ENCODE results near the gene KBTBD7. TPM values are rescaled to one million over a fixed set of nuclear protein-coding genes. Genes with fewer than 3 reads are reported as not detected.

KBTBD7 gene
- total and polyA plus RNA-seq, 9 of the 15 experiments (the other 6 are each of a cell fraction or from before 2014, with no cell fraction given), result 1.8 to 4.4 (median 3.3) TPM

DNA sequence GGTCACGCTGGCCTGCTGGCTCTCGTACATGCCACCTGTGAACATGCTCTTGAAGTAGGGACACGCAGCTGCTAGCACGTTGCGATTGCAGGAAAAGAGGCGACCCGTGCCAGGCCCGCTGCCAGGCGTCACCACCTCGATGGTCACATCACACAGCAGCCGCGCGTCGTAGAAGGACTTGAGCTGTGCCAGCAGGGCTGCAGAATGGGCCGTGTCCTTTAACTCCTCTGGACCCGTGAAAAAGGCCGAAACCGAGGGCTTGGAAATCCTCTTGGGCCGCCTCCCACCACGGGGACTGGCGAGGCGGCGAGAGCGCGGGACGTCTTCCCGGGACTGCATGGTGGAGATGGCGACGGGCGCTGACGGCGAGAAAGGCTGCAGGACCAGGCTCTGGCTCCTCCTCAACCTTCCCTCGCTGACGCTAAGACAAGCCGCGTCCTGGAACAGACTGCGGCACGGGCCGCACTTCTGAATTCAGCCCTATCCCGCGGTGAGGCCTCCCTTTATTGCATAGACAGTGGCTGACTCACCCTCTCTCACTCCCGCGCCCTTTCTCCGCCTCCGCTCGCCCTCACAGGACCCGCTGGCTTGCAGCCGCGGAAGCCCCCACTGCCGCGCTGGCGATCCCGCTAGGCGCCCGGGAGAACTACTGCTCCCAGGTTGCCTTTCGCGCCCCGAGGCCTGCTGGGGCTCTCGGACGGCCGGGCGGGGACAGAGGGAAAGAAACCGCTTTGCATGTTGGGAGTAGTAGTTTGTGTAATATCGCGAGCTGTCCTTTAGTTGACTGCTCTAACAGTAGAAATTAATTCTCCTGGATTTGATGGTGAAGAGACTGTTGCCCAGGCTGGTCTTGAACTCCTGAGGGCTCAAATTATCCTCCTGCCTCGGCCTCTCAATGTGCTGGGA is at the start of gene KBTBD7 (continued):
- TF ChIP-seq, protein P1, sequence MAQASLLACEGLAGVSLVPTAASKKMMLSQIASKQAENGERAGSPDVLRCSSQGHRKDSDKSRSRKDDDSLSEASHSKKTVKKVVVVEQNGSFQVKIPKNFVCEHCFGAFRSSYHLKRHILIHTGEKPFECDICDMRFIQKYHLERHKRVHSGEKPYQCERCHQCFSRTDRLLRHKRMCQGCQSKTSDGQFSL (CRISPR knock-in tag; IDR thresholded peaks at IDR 0.05), result no peak
- TF ChIP-seq, protein P1 (tag; IDR thresholded peaks at IDR 0.05), result no peak
- TF ChIP-seq ZNF311 (CRISPR knock-in tag; IDR thresholded peaks at IDR 0.05) (no peak), NEUROD1 (IDR thresholded peaks at IDR 0.05; ENCODE audit: borderline replicate concordance, low read depth, low read length, partially characterized antibody) (no peak), CSDE1 (IDR thresholded peaks at IDR 0.05) (no peak), ELF1 (tag; IDR thresholded peaks at IDR 0.05) (peak; percentile 32; the same call in 1 of the 2 replicates), TEAD1 (CRISPR knock-in tag; IDR thresholded peaks at IDR 0.05) (0 out of 4 replicates have a peak, but pooled peaks have one; percentile 42 to 70), FOXA1 (IDR thresholded peaks at IDR 0.05; ENCODE audit: borderline replicate concordance) (no peak), ZNF384 (IDR thresholded peaks at IDR 0.05; ENCODE audit: low read depth, low read length) (no peak), KDM1A (IDR thresholded peaks at IDR 0.05) (no peak), MCM3 (IDR thresholded peaks at IDR 0.05) (no peak), NFIC (IDR thresholded peaks at IDR 0.05) (peak; percentile 56), BMI1 (IDR thresholded peaks at IDR 0.05; ENCODE audit: low read length) (no peak), PTBP1 (IDR thresholded peaks at IDR 0.05; ENCODE audit: low read depth, low read length) (no peak), NCOA6 (IDR thresholded peaks at IDR 0.05) (no peak), GABPB2 (CRISPR knock-in tag; conservative IDR thresholded peaks at IDR 0.05) (no peak), ZNF79 (CRISPR knock-in tag; IDR thresholded peaks at IDR 0.05; ENCODE audit: low read depth) (no peak), ZBTB1 (CRISPR knock-in tag; IDR thresholded peaks at IDR 0.05; ENCODE audit: borderline replicate concordance, low read depth) (peak; percentile 54; the same call in 1 of the 2 replicates), POLR3A (IDR thresholded peaks at IDR 0.05; ENCODE audit: borderline replicate concordance, extremely low read depth, insufficient read depth, insufficient read length) (no peak), NFRKB (IDR thresholded peaks at IDR 0.05; ENCODE audit: low read depth) (no peak; the same call in 1 of the 2 replicates)
- TF ChIP-seq, protein P2, sequence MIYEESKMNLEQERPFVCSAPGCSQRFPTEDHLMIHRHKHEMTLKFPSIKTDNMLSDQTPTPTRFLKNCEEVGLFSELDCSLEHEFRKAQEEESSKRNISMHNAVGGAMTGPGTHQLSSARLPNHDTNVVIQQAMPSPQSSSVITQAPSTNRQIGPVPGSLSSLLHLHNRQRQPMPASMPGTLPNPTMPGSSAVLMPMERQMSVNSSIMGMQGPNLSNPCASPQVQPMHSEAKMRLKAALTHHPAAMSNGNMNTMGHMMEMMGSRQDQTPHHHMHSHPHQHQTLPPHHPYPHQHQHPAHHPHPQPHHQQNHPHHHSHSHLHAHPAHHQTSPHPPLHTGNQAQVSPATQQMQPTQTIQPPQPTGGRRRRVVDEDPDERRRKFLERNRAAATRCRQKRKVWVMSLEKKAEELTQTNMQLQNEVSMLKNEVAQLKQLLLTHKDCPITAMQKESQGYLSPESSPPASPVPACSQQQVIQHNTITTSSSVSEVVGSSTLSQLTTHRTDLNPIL (CRISPR knock-in tag; IDR thresholded peaks at IDR 0.05), result no peak
- TF ChIP-seq, protein P3, sequence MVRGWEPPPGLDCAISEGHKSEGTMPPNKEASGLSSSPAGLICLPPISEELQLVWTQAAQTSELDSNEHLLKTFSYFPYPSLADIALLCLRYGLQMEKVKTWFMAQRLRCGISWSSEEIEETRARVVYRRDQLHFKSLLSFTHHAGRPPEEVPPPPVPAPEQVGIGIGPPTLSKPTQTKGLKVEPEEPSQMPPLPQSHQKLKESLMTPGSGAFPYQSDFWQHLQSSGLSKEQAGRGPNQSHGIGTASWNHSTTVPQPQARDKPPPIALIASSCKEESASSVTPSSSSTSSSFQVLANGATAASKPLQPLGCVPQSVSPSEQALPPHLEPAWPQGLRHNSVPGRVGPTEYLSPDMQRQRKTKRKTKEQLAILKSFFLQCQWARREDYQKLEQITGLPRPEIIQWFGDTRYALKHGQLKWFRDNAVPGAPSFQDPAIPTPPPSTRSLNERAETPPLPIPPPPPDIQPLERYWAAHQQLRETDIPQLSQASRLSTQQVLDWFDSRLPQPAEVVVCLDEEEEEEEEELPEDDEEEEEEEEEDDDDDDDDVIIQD (CRISPR knock-in tag; IDR thresholded peaks at IDR 0.05), result no peak
- TF ChIP-seq, protein P4, sequence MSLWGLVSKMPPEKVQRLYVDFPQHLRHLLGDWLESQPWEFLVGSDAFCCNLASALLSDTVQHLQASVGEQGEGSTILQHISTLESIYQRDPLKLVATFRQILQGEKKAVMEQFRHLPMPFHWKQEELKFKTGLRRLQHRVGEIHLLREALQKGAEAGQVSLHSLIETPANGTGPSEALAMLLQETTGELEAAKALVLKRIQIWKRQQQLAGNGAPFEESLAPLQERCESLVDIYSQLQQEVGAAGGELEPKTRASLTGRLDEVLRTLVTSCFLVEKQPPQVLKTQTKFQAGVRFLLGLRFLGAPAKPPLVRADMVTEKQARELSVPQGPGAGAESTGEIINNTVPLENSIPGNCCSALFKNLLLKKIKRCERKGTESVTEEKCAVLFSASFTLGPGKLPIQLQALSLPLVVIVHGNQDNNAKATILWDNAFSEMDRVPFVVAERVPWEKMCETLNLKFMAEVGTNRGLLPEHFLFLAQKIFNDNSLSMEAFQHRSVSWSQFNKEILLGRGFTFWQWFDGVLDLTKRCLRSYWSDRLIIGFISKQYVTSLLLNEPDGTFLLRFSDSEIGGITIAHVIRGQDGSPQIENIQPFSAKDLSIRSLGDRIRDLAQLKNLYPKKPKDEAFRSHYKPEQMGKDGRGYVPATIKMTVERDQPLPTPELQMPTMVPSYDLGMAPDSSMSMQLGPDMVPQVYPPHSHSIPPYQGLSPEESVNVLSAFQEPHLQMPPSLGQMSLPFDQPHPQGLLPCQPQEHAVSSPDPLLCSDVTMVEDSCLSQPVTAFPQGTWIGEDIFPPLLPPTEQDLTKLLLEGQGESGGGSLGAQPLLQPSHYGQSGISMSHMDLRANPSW (CRISPR knock-in tag; IDR thresholded peaks at IDR 0.05), result no peak
